K562 (cell line): ENCODE measurements around the gene DCHS2. TPM values are rescaled to one million over a fixed set of nuclear protein-coding genes. Genes with fewer than 3 reads are reported as not detected.
A peak's percentile ranks its signal among the peaks of the same experiment; 100 is the strongest.

Experiments used
- COPS2 ChIP-seq: fragments of 450-650 bp; conservative IDR thresholded peaks from 2 replicates; pipeline ENCODE4 v1.6.1; 2016; ENCODE audit warnings: mild to moderate bottlenecking, moderate library complexity
- EGR1 ChIP-seq: fragments of 450-650 bp; conservative IDR thresholded peaks from 2 replicates; pipeline ENCODE4 v1.6.1; 2017; ENCODE audit warnings: mild to moderate bottlenecking
- EP400 ChIP-seq: fragments of 450-650 bp; IDR thresholded peaks from 2 replicates; pipeline ENCODE4 v1.6.1; 2017; ENCODE audit warnings: antibody characterized with exemption, mild to moderate bottlenecking, moderate library complexity
- HCFC1 ChIP-seq: IDR thresholded peaks from 2 replicates; pipeline ENCODE4 v1.6.1; 2012; ENCODE audit warnings: low read depth, low read length, improper control_type of control experiment
- HNRNPH1 ChIP-seq: fragments of 200-400 bp; formaldehyde crosslinking; optimal IDR thresholded peaks from 2 replicates; pipeline ENCODE3; 2017; ENCODE audit warnings: low read depth, mild to moderate bottlenecking, low read length, moderate library complexity
- HNRNPK ChIP-seq: fragments of 200-400 bp; formaldehyde crosslinking; IDR thresholded peaks from one replicate; pipeline ENCODE4 v1.6.1; 2018; ENCODE audit warnings: mild to moderate bottlenecking, low read depth, low read length; ENCODE audit not compliant: poor library complexity, severe bottlenecking
- KDM4B ChIP-seq, 2 experiments: fragments of 450-650 bp in 1 of 2; sonication (generic) in 1 of 2; IDR thresholded peaks; 2 replicates each; pipeline ENCODE4 v1.6.1; 2016 to 2017; ENCODE audit warnings: borderline replicate concordance in 2 of 2, antibody characterized with exemption in 1 of 2, low read depth in 1 of 2, mild to moderate bottlenecking in 1 of 2
- KLF6 ChIP-seq: fragments of 250-450 bp; sonication (Bioruptor Pico); IDR thresholded peaks from 2 replicates; pipeline ENCODE4 v1.4.0; 2020; ENCODE audit warnings: mild to moderate bottlenecking, moderate library complexity, borderline replicate concordance
- L3MBTL2 ChIP-seq: fragments of 450-650 bp; IDR thresholded peaks from 2 replicates; pipeline ENCODE4 v1.6.1; 2016; ENCODE audit warnings: mild to moderate bottlenecking, moderate library complexity
- LARP7 ChIP-seq: fragments of 450-650 bp; IDR thresholded peaks from 2 replicates; pipeline ENCODE4 v1.6.1; 2016
- MYC ChIP-seq, 2 experiments: fragments of 250-450 bp in 1 of 2; sonication (Bioruptor Pico) in 1 of 2; IDR thresholded peaks; 2 replicates each; pipeline versions ENCODE4 v1.5.1 to v1.6.1; 2012 to 2021; ENCODE audit warnings: low read depth in 2 of 2, borderline replicate concordance in 1 of 2, improper control_type of control experiment in 1 of 2, low read length in 1 of 2, mild to moderate bottlenecking in 1 of 2, moderate library complexity in 1 of 2
- NFIC ChIP-seq: fragments of 450-650 bp; IDR thresholded peaks from 2 replicates; pipeline ENCODE4 v1.6.1; 2017; ENCODE audit warnings: mild to moderate bottlenecking, inconsistent platforms
- PCBP1 ChIP-seq: fragments of 200-400 bp; formaldehyde crosslinking; IDR thresholded peaks from 2 replicates; pipeline ENCODE4 v1.6.1; 2018; ENCODE audit warnings: mild to moderate bottlenecking, low read depth, low read length; ENCODE audit not compliant: poor library complexity, severe bottlenecking
- PHF8 ChIP-seq: fragments of 200-600 bp; sonication (generic); IDR thresholded peaks from 2 replicates; pipeline ENCODE4 v1.6.1; 2012; ENCODE audit warnings: mixed run types, mild to moderate bottlenecking, inconsistent platforms, low read length, moderate library complexity, borderline replicate concordance
- RBFOX2 ChIP-seq: fragments of 200-400 bp; formaldehyde crosslinking; IDR thresholded peaks from 2 replicates; pipeline ENCODE4 v1.6.1; 2017; ENCODE audit warnings: low read depth, mild to moderate bottlenecking, low read length, moderate library complexity
- RHOXF2B ChIP-seq: fragments of 250-450 bp; sonication (Bioruptor Pico); conservative IDR thresholded peaks from 2 replicates; pipeline ENCODE4 v1.5.1; 2021
- RNF2 ChIP-seq: sonication (generic); IDR thresholded peaks from 2 replicates; pipeline ENCODE4 v1.6.1; 2016
- SRF ChIP-seq, 2 experiments: fragments of 250-450, 450-650 bp in 1 of 2; sonication (Bioruptor Pico) in 1 of 2; sonication (generic) in 1 of 2; formaldehyde crosslinking; IDR thresholded peaks; 2 replicates each; pipeline versions ENCODE4 v1.5.0 to v1.5.1; 2020 to 2022; ENCODE audit warnings: mild to moderate bottlenecking in 1 of 2, missing genetic modification reagents in 1 of 2
- TEAD1 ChIP-seq, 2 experiments: fragments of 450-650 bp in 1 of 2; sonication (generic) in 1 of 2; formaldehyde crosslinking; IDR thresholded peaks; 2 replicates each; pipeline versions ENCODE4 v1.4.0 to v1.8.0; 2020 to 2022; ENCODE audit warnings: mild to moderate bottlenecking in 2 of 2, missing genetic modification reagents in 1 of 2
- TOE1 ChIP-seq, 2 experiments: fragments of 450-650 bp in 1 of 2; sonication (generic) in 1 of 2; formaldehyde crosslinking in 1 of 2; IDR thresholded peaks; 2 replicates each; pipeline versions ENCODE4 v1.7.1 to v1.8.0; 2016 to 2022; ENCODE audit warnings: borderline replicate concordance in 2 of 2, mild to moderate bottlenecking in 2 of 2, antibody characterized with exemption in 1 of 2, inconsistent platforms in 1 of 2, low read depth in 1 of 2, missing genetic modification reagents in 1 of 2, moderate library complexity in 1 of 2
- polyA plus RNA-seq, 8 experiments: library from polyadenylated mRNA; depleted of rRNA in 4 of 8; stranded (reverse) in 5 of 8; unstranded in 3 of 8; fragments of >200 nt; fragmentation: Nextera tagmentation in 2 of 8; fragmentation: Illumina TruSeq in 1 of 8; extraction: Ambion mirVana in 2 of 8; extraction: Trizol in 1 of 8; gene quantifications; 2 replicates each; pipeline versions ENCODE4 v1.2.1 to v1.2.3, GENCODE V29; 2011 to 2014; ENCODE audit warnings: inconsistent platforms in 1 of 8, missing spikeins in 1 of 8
- total RNA-seq, 7 experiments: library from RNA; depleted of rRNA in 6 of 7; stranded (reverse); fragments of >200 nt in 6 of 7; fragmentation: Illumina TruSeq in 2 of 7; extraction: Trizol in 2 of 7; gene quantifications; 2 replicates each; pipeline versions ENCODE4 v1.2.1 to v1.2.3, GENCODE V29; 2011 to 2021; ENCODE audit warnings: low replicate concordance in 1 of 7
- TF ChIP-seq, protein P1 (sequence below): fragments of 200-800 bp; sonication (Bioruptor generic); IDR thresholded peaks from 2 replicates; pipeline ENCODE4 v1.6.1; 2017; ENCODE audit warnings: missing genetic modification characterization, missing compliant biosample characterization
- TF ChIP-seq, protein P2 (sequence below), 2 experiments: IDR thresholded peaks; 2 replicates each; pipeline ENCODE4 v1.6.1; 2011; ENCODE audit warnings: borderline replicate concordance in 1 of 2, control low read depth in 1 of 2, low read depth in 1 of 2, low read length in 1 of 2, mild to moderate bottlenecking in 1 of 2, mixed read lengths in 1 of 2, moderate library complexity in 1 of 2; ENCODE audit not compliant: insufficient read depth in 1 of 2, insufficient read length in 1 of 2, poor library complexity in 1 of 2, severe bottlenecking in 1 of 2; ENCODE audit errors: extremely low read depth in 1 of 2

DCHS2 gene
- total and polyA plus RNA-seq, 9 of the 15 experiments (the other 6 are each of a cell fraction or from before 2014, with no cell fraction given), result 0.49 to 7.1 (median 5.3) TPM

DNA sequence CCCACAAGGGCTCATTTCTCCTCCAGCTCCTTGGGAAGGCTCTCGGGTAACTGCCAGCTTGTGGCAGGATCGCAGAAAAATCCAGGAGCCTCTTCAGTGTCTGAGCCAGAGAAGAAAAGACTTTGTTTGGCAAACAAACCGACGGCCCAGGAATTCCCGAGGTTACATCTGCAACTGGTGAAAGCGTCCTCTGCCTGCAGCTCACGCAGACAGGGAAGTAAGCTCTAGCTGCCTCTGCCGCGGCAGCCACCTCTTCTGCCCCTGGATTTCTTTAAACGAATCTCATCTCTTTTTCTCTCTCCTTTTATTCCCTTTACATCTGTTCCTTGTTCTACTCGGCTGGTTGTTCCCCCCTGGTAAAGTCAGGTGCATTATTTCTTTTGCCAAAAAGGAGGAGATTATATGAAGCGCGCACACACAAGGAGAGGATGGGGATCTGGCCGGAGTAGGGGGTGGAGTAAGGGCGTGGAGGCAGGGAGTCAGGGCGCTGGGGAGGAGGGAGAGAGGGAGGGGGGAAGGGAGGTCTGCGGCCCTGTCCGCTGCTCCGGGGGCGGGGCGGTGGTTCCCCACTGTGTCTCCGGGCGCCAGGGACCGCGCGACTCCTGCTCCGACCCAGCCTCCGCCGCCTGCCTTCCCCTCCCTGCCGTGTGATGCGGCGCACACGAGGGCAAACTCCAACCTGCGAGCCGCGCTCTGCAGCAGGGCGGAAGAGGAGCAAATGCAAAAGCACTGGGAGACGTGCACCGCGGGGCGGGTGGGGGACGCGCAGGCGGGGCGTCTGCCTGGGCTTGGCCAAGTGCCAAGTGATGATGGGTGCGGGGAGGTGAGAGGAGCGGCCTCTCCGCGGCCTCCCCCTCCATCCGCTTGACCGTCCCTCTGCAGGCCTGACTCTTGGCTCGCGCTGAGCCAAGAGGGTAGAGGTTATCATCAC is at the start of gene DCHS2 (continued):
- TF ChIP-seq L3MBTL2 (peak; percentile 76), NFIC (peak; percentile 100), TEAD1 (CRISPR knock-in tag; IDR thresholded peaks at IDR 0.05) (peak in 1 of 2 experiments; percentile 26; a peak in 1 of 4 replicates), RBFOX2 (peak; percentile 63), LARP7 (no peak), KLF6 (CRISPR knock-in tag) (no peak), PCBP1 (peak; percentile 49), SRF (CRISPR knock-in tag; IDR thresholded peaks at IDR 0.05) (peak in 1 of 2 experiments; percentile 30; a peak in 1 of 4 replicates), EGR1 (peak; percentile 28; the same call in 1 of the 2 replicates), HNRNPH1 (no peak), COPS2 (no peak), TOE1 (IDR thresholded peaks at IDR 0.05; ENCODE audit: borderline replicate concordance) (0 out of 2 replicates have a peak, but pooled peaks have one; percentile 16), TOE1 (CRISPR knock-in tag; IDR thresholded peaks at IDR 0.05; ENCODE audit: borderline replicate concordance, low read depth) (no peak), RNF2 (0 out of 2 replicates have a peak, but pooled peaks have one; percentile 25), RHOXF2B (CRISPR knock-in tag) (no peak), HCFC1 (no peak), PHF8 (peak; percentile 18; the same call in 1 of the 2 replicates), MYC (IDR thresholded peaks at IDR 0.05; ENCODE audit: low read depth, low read length) (peak; percentile 29; the same call in 1 of the 2 replicates), MYC (CRISPR knock-in tag; IDR thresholded peaks at IDR 0.05; ENCODE audit: borderline replicate concordance, low read depth) (no peak), EP400 (peak; percentile 23; the same call in 1 of the 2 replicates), KDM4B (IDR thresholded peaks at IDR 0.05; ENCODE audit: borderline replicate concordance in 2 of 2, low read depth in 1 of 2) (0 out of 4 replicates have a peak, but pooled peaks of 1 of the 2 experiments have one; percentile 70), HNRNPK (peak; percentile 84)
- TF ChIP-seq, protein P1, sequence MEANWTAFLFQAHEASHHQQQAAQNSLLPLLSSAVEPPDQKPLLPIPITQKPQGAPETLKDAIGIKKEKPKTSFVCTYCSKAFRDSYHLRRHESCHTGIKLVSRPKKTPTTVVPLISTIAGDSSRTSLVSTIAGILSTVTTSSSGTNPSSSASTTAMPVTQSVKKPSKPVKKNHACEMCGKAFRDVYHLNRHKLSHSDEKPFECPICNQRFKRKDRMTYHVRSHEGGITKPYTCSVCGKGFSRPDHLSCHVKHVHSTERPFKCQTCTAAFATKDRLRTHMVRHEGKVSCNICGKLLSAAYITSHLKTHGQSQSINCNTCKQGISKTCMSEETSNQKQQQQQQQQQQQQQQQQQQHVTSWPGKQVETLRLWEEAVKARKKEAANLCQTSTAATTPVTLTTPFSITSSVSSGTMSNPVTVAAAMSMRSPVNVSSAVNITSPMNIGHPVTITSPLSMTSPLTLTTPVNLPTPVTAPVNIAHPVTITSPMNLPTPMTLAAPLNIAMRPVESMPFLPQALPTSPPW, result peak; percentile 80
- TF ChIP-seq, protein P2, sequence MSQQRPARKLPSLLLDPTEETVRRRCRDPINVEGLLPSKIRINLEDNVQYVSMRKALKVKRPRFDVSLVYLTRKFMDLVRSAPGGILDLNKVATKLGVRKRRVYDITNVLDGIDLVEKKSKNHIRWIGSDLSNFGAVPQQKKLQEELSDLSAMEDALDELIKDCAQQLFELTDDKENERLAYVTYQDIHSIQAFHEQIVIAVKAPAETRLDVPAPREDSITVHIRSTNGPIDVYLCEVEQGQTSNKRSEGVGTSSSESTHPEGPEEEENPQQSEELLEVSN (IDR thresholded peaks at IDR 0.05; ENCODE audit: borderline replicate concordance in 1 of 2, extremely low read depth in 1 of 2, insufficient read depth in 1 of 2, insufficient read length in 1 of 2, low read depth in 1 of 2, low read length in 1 of 2, poor library complexity in 1 of 2, severe bottlenecking in 1 of 2), result peak; percentile 28 to 77
